Ovary (tissue), 9 donors: ENCODE measurements around the gene PRF1. TPM values are rescaled to one million over a fixed set of nuclear protein-coding genes. Genes with fewer than 3 reads are reported as not detected.

Source experiments
- DNase-seq, 5 donors: peaks; one replicate each; pipeline ENCODE4 v3.0.0-alpha.2; 2019 to 2020
- H3K27ac ChIP-seq, 2 donors: fragments of 200-600 bp; one replicate each; pipeline versions ENCODE4 v1.5.1 to v1.8.0; 2019 to 2022
- H3K27me3 ChIP-seq: fragments of 200-600 bp; one replicate; pipeline ENCODE4 v1.8.0; 2022
- H3K36me3 ChIP-seq: fragments of 200-600 bp; sonication (generic); one replicate; pipeline ENCODE4 v1.5.1; 2019
- H3K4me1 ChIP-seq: one replicate; pipeline ENCODE4 v1.8.1; 2013; ENCODE audit warnings: mild to moderate bottlenecking, moderate library complexity; ENCODE audit not compliant: insufficient read depth
- H3K4me3 ChIP-seq: fragments of 200-600 bp; sonication (generic); one replicate; pipeline ENCODE4 v1.5.1; 2017
- H3K9me3 ChIP-seq, 2 donors: fragments of 200-600 bp in 1 of 2; sonication (generic) in 1 of 2; one replicate each; pipeline versions ENCODE4 v1.5.1 to v1.8.1; 2013 to 2019; ENCODE audit warnings: mild to moderate bottlenecking in 1 of 2, moderate library complexity in 1 of 2
- EP300 ChIP-seq: sonication (generic); formaldehyde crosslinking; IDR thresholded peaks from one replicate; pipeline ENCODE4 v1.6.1; 2017; ENCODE audit warnings: antibody characterized with exemption
- POLR2A ChIP-seq: fragments of 450-650 bp; IDR thresholded peaks from one replicate; pipeline ENCODE4 v1.6.1; 2017; ENCODE audit warnings: antibody characterized with exemption, mild to moderate bottlenecking, moderate library complexity
- WGBS, 3 donors: extraction: QIAGEN DNeasy Blood & Tissue Kit in 1 of 3; methylation state at CpG; one replicate each; pipeline versions ENCODE4 v1.1.5 to v1.1.7; 2013 to 2017; 5-methylcytosine and 5-hydroxymethylcytosine counted together
- intact Hi-C, 4 donors: fragments of 100-400 bp; cut with DNase I; formaldehyde crosslinking; loops; one replicate each; pipeline versions ENCODE4 v1.11.0 to v1.15.1; 2022 to 2023
- polyA plus RNA-seq, 2 donors: library from polyadenylated mRNA; stranded (reverse); fragments of 200-250 nt in 1 of 2; fragments of 350-450 nt in 1 of 2; fragmentation: Illumina TruSeq in 1 of 2; extraction: RNeasy Lipid Tissue Mini Kit (QIAGEN cat#74804) in 1 of 2; gene quantifications; one replicate each; pipeline ENCODE4 v1.2.3, GENCODE V29; 2013 to 2014
- total RNA-seq, 7 donors: library from RNA; depleted of rRNA in 2 of 7; stranded (reverse); fragments of >200 nt in 2 of 7; fragmentation: NEBNext Ultra II Directional in 3 of 7; extraction: Animal tissue kit (Norgen Biotek cat#: 25700) in 3 of 7; gene quantifications; one replicate each; pipeline versions ENCODE4 v1.1.0 to v1.2.4, GENCODE V29; 2016 to 2023
- TF ChIP-seq, protein P1 (sequence below), 3 donors: fragments of 450-650 bp in 2 of 3; fragments of 200-600 bp in 1 of 3; IDR thresholded peaks; one replicate each; pipeline versions ENCODE4 v1.5.1 to v1.8.0; 2016 to 2022; ENCODE audit warnings: antibody characterized with exemption in 3 of 3, mild to moderate bottlenecking in 1 of 3
- donor health status: DM: no; HTN: no; CAD: no; lungs with moderate emphysema.
- donor health status: DM: no; HTN: no; CAD: no.
- donor health status: Bipolar disorder and iron deficiency.
- donor health status: DM: yes; HTN: yes; CAD: no.
- donor health status: DM: no; HTN: no; CAD: no.
- donor health status: DM: yes; HTN: yes; CAD: no.

Gene PRF1
- total and polyA plus RNA-seq, 9 donors, result 0.58 to 5.1 (median 1.3) TPM

DNA sequence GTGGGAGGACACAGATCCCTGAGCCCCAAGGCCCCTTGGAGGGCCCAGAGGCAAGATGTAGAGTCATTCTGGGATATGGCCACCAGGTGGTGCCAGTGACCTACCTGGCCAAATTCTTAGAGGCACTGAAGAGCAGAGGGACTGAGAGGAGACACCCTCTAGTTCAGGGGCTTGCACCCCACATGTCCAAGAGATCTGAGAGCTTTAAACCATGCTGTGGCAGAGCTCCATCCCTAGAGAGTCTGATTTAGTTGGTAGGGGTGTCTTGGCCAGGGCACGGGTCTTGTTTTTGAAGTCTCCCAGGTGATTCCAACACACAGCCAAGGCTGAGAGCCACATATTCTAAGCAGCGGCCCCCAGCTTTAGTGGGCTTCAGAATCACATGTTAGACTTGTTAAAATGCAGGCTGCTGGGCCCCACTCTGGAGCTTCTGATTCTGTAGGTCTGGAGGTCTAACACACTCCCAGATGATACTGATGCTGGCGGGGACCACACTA, 52.5 kb downstream of the PRF1 start:
- peak; percentile 49 to 78 (median 73) for DNase-seq
- Histone ChIP-seq H3K36me3 (no peaks in the 10 kb centered on the region), H3K27me3 (no peaks in the 10 kb centered on the region), H3K4me3 (no peak overlapping the region), H3K9me3 (no peaks in the 10 kb centered on the region), H3K27ac (no peak overlapping the region), H3K4me1 (peaks cover 3% of the 10 kb centered on the region)
- 82 to 91% (median 85%) methylated on average over 3 of the region's 3 CpGs for WGBS, 3 donors
- TF ChIP-seq EP300, result no peak
- TF ChIP-seq, protein P1, sequence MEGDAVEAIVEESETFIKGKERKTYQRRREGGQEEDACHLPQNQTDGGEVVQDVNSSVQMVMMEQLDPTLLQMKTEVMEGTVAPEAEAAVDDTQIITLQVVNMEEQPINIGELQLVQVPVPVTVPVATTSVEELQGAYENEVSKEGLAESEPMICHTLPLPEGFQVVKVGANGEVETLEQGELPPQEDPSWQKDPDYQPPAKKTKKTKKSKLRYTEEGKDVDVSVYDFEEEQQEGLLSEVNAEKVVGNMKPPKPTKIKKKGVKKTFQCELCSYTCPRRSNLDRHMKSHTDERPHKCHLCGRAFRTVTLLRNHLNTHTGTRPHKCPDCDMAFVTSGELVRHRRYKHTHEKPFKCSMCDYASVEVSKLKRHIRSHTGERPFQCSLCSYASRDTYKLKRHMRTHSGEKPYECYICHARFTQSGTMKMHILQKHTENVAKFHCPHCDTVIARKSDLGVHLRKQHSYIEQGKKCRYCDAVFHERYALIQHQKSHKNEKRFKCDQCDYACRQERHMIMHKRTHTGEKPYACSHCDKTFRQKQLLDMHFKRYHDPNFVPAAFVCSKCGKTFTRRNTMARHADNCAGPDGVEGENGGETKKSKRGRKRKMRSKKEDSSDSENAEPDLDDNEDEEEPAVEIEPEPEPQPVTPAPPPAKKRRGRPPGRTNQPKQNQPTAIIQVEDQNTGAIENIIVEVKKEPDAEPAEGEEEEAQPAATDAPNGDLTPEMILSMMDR (IDR thresholded peaks at IDR 0.05), result peak; percentile 56 to 77 (median 63)
- intact Hi-C loops, result loop anchor here (2.0 to 10.0 kb wide), 8 partner anchors 88 to 335 kb away; partner anchors contain the start of gene PCBD1 (in 1 of the 4)

DNA sequence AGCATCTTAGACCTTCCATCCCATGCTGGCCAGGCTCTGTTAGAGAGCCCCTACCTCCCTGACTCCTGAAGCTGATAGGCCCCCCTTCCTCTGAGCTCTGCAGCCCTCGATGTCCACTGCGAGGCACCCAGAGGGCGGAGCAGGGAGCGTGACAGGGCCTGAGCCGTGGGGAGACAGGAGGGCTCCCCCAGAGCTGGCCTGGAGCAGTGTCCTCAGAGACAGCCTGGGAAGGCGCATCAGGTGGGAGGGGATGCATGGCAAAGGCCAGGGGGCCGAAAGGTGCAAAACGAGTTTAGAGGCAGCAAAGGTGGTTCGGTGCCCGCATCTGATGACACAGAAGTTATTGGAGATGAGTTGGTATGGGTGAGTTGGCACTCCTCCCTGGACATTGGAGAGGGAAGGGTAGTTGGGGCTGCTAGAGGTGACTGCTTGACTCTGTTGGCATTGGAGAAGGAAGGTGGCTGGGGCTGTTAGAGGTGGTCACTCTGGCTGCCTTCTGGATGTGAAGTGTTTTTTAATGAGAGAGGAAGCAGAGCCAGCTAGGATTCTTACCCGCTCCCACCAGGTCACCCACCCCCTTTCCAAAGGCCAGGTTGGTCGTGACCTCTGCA, 53.1 kb downstream of the PRF1 start:
- Histone ChIP-seq H3K27ac (no peak overlapping the region), H3K4me3 (no peak overlapping the region), H3K36me3 (no peaks in the 10 kb centered on the region), H3K27me3 (no peaks in the 10 kb centered on the region), H3K4me1 (peaks cover 3% of the 10 kb centered on the region), H3K9me3 (no peaks in the 10 kb centered on the region)
- TF ChIP-seq EP300, result no peak
- TF ChIP-seq, protein P1 (IDR thresholded peaks at IDR 0.05), result no peak
- no peak for TF ChIP-seq POLR2A
- DNase-seq, result no peak
- intact Hi-C loops, result loop anchor here in 3 of 4 donors (2.0 to 5.0 kb wide), 5 partner anchors 87 to 333 kb away; no protein-coding TSS in a partner anchor
- 81 to 84% (median 83%) methylated on average over 12 of the region's 12 CpGs for WGBS, 3 donors

Other genes with a start within 250 kb of the PRF1 start
- 1 to 10 TPM; 2.1 to 9.4 (median 4.0) TPM for gene LRRC20, start 220.1 kb downstream of the PRF1 start, total RNA-seq
- 1 to 10 TPM; 4.9 to 6.2 TPM for gene LRRC20, start 220.1 kb downstream of the PRF1 start, polyA plus RNA-seq
- 10 to 100 TPM; 46.3 to 99.2 (median 72.5) TPM for gene EIF4EBP2, start 198.6 kb downstream of the PRF1 start, total RNA-seq
- gene EIF4EBP2, start 198.6 kb downstream of the PRF1 start, polyA plus RNA-seq, result 10 to 100 TPM; 37.7 to 97.6 TPM
- not detected for gene NODAL, start 161.1 kb downstream of the PRF1 start, total RNA-seq
- under 1 TPM in 1 of 2 donors, not detected in 1; 0.04 TPM for gene NODAL, start 161.1 kb downstream of the PRF1 start, polyA plus RNA-seq
- gene PALD1, start 124.0 kb downstream of the PRF1 start, total RNA-seq, result 10 to 100 TPM in 2 of 7 donors, 1 to 10 TPM in 5; 3.3 to 10.5 (median 6.8) TPM
- gene PALD1, start 124.0 kb downstream of the PRF1 start, polyA plus RNA-seq, result 1 to 10 TPM; 2.2 to 7.5 TPM
- under 1 TPM in 4 of 7 donors, not detected in 3; 0.07 to 0.17 (median 0.10) TPM for gene ADAMTS14, start 69.8 kb upstream of the PRF1 start, total RNA-seq
- under 1 TPM; 0.41 to 0.75 TPM for gene ADAMTS14, start 69.8 kb upstream of the PRF1 start, polyA plus RNA-seq
- not detected for gene TBATA, start 182.6 kb upstream of the PRF1 start, total RNA-seq
- not detected for gene TBATA, start 182.6 kb upstream of the PRF1 start, polyA plus RNA-seq
- 10 to 100 TPM; 19.6 to 52.6 (median 33.4) TPM for gene SGPL1, start 213.2 kb upstream of the PRF1 start, total RNA-seq
- gene SGPL1, start 213.2 kb upstream of the PRF1 start, polyA plus RNA-seq, result 10 to 100 TPM in 1 of 2 donors, 1 to 10 TPM in 1; 8.0 to 24.3 TPM